SKM-1 treated with dmso at 0.1 percent for 144 hours (cell line): ENCODE measurements around the gene PLCH1.
A peak's percentile ranks its signal among the peaks of the same experiment; 100 is the strongest.

Experiments used
- DNase-seq: peaks from one replicate; lab custom pipeline; 2025; ENCODE audit not compliant: unreplicated experiment; lab: John Stamatoyannopoulos, UW

The PLCH1 gene

GRCh38 chr3:155744626-155745324, at the start of gene PLCH1:
Gene PLCH1, minus strand, starts transcription at chr3:155745071. Its CDS starts 40,847 bp downstream, at chr3:155704224.
- DNase-seq: peak; percentile 73

- DNase-seq: no peak
Observed at GRCh38 chr3:155792532-155792931, 47.7 kb upstream of the PLCH1 start.

- peak; percentile 24 for DNase-seq
Observed at GRCh38 chr3:155791190-155791589, 46.3 kb upstream of the PLCH1 start.

- no peak for DNase-seq
Observed at GRCh38 chr3:155790272-155790925, 45.5 kb upstream of the PLCH1 start.

GRCh38 chr3:155785662-155786295, 40.9 kb upstream of the PLCH1 start:
- no peak for DNase-seq

GRCh38 chr3:155782390-155782953, 37.6 kb upstream of the PLCH1 start:
- no peak for DNase-seq

GRCh38 chr3:155780291-155780690, 35.4 kb upstream of the PLCH1 start:
- no peak for DNase-seq

GRCh38 chr3:155778462-155778861, 33.6 kb upstream of the PLCH1 start:
- no peak for DNase-seq

GRCh38 chr3:155772801-155773200, 27.9 kb upstream of the PLCH1 start:
- no peak for DNase-seq

GRCh38 chr3:155771126-155771525, 26.3 kb upstream of the PLCH1 start:
- DNase-seq: no peak

GRCh38 chr3:155766206-155766605, 21.3 kb upstream of the PLCH1 start:
- no peak for DNase-seq

- DNase-seq: no peak
Observed at GRCh38 chr3:155763870-155764463, 19.1 kb upstream of the PLCH1 start.

- no peak for DNase-seq
Observed at GRCh38 chr3:155760653-155761052, 15.8 kb upstream of the PLCH1 start.

- DNase-seq: no peak
Observed at GRCh38 chr3:155757577-155757976, 12.7 kb upstream of the PLCH1 start.

- DNase-seq: peak; percentile 69
Observed at GRCh38 chr3:155753038-155753639, 8.3 kb upstream of the PLCH1 start.

- no peak for DNase-seq
Observed at GRCh38 chr3:155748611-155749365, 3.9 kb upstream of the PLCH1 start.

GRCh38 chr3:155747946-155748290, 3.0 kb upstream of the PLCH1 start:
- no peak for DNase-seq

GRCh38 chr3:155747286-155747945, 2.5 kb upstream of the PLCH1 start:
- no peak for DNase-seq

GRCh38 chr3:155746703-155747102, 1.8 kb upstream of the PLCH1 start:
- DNase-seq: no peak
